ENCODE measurements around the gene SLC2A4.

Gene SLC2A4

DNA sequence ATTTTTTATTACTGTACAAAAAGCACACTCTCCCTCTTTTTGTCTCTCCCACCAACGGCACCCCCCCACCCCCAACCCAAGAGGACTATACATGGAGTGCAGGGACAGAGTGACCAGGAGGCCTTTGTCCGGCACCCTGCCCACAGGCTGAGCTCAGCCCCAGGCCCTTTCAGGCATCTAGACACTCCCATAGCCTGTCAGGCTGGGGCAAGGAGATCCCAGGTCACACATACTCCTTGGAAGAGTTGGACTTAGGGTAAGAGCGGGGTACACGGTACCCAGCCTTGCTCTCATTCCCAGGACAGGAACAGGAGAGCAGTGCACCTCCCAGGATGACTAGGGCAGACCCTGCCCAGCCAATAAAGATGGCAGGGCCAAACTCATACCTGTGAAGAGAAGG, 21.4 kb upstream of the SLC2A4 start:
- peaks cover 4% of the 10 kb centered on the region; the same call in 1 of the 2 replicates for H3K4me1 ChIP-seq (ENCODE audit: control insufficient read depth, insufficient read depth, low read length)
- peaks cover 48% of the 10 kb centered on the region for H3K36me3 ChIP-seq (ENCODE audit: control insufficient read depth, insufficient read depth, low read length)
- peak overlapping the region; percentile 99; the same call in 1 of the 2 replicates for H3K27ac ChIP-seq (ENCODE audit: low read depth, low read length)
- H3K9ac ChIP-seq (ENCODE audit: low read length): peak overlapping the region; percentile 91
- no peaks in the 10 kb centered on the region for H3K9me3 ChIP-seq (ENCODE audit: control insufficient read depth, insufficient read depth, low read depth, low read length)
- H3K27me3 ChIP-seq (ENCODE audit: control insufficient read depth, insufficient read depth, low read length): peaks cover 29% of the 10 kb centered on the region; the same call in 1 of the 2 replicates
- peak overlapping the region; percentile 92 for H3K4me3 ChIP-seq (ENCODE audit: low read depth, low read length)

GRCh38 chr17:7260651-7261378, 20.7 kb upstream of the SLC2A4 start:
- Histone ChIP-seq H3K36me3 (ENCODE audit: control insufficient read depth, insufficient read depth, low read length) (peaks cover 43% of the 10 kb centered on the region), H3K9me3 (ENCODE audit: control insufficient read depth, insufficient read depth, low read depth, low read length) (no peaks in the 10 kb centered on the region), H3K27ac (ENCODE audit: low read depth, low read length) (peak overlapping the region; percentile 99), H3K4me1 (ENCODE audit: control insufficient read depth, insufficient read depth, low read length) (peaks cover 4% of the 10 kb centered on the region; the same call in 1 of the 2 replicates), H3K27me3 (ENCODE audit: control insufficient read depth, insufficient read depth, low read length) (peaks cover 29% of the 10 kb centered on the region; the same call in 1 of the 2 replicates), H3K4me3 (ENCODE audit: low read depth, low read length) (peak overlapping the region; percentile 92), H3K9ac (ENCODE audit: low read length) (peak overlapping the region; percentile 91)

- Histone ChIP-seq H3K36me3 (ENCODE audit: control insufficient read depth, insufficient read depth, low read length) (peaks cover 36% of the 10 kb centered on the region), H3K9me3 (ENCODE audit: control insufficient read depth, insufficient read depth, low read depth, low read length) (no peaks in the 10 kb centered on the region), H3K27me3 (ENCODE audit: control insufficient read depth, insufficient read depth, low read length) (peaks cover 29% of the 10 kb centered on the region; the same call in 1 of the 2 replicates), H3K4me3 (ENCODE audit: low read depth, low read length) (peak overlapping the region; percentile 92), H3K9ac (ENCODE audit: low read length) (peak overlapping the region; percentile 91), H3K27ac (ENCODE audit: low read depth, low read length) (peak overlapping the region; percentile 99), H3K4me1 (ENCODE audit: control insufficient read depth, insufficient read depth, low read length) (peaks cover 7% of the 10 kb centered on the region)
Observed at GRCh38 chr17:7261379-7262191, 19.9 kb upstream of the SLC2A4 start.

GRCh38 chr17:7262192-7262934, 19.2 kb upstream of the SLC2A4 start, which contains the start of gene CLDN7:
Gene CLDN7, minus strand, starts transcription at chr17:7262478. Its CDS starts 435 bp downstream, at chr17:7262043.
- Histone ChIP-seq H3K4me3 (ENCODE audit: low read depth, low read length) (peak within 1 kb of the TSS; percentile 92), H3K27ac (ENCODE audit: low read depth, low read length) (peak within 1 kb of the TSS; percentile 99), H3K4me1 (ENCODE audit: control insufficient read depth, insufficient read depth, low read length) (peaks cover 7% of the 10 kb centered on the region), H3K9me3 (ENCODE audit: control insufficient read depth, insufficient read depth, low read depth, low read length) (no peaks in the 10 kb centered on the region), H3K27me3 (ENCODE audit: control insufficient read depth, insufficient read depth, low read length) (peaks cover 29% of the 10 kb centered on the region; the same call in 1 of the 2 replicates), H3K36me3 (ENCODE audit: control insufficient read depth, insufficient read depth, low read length) (peaks cover 28% of the 10 kb centered on the region), H3K9ac (ENCODE audit: low read length) (peak within 1 kb of the TSS; percentile 91)

DNA sequence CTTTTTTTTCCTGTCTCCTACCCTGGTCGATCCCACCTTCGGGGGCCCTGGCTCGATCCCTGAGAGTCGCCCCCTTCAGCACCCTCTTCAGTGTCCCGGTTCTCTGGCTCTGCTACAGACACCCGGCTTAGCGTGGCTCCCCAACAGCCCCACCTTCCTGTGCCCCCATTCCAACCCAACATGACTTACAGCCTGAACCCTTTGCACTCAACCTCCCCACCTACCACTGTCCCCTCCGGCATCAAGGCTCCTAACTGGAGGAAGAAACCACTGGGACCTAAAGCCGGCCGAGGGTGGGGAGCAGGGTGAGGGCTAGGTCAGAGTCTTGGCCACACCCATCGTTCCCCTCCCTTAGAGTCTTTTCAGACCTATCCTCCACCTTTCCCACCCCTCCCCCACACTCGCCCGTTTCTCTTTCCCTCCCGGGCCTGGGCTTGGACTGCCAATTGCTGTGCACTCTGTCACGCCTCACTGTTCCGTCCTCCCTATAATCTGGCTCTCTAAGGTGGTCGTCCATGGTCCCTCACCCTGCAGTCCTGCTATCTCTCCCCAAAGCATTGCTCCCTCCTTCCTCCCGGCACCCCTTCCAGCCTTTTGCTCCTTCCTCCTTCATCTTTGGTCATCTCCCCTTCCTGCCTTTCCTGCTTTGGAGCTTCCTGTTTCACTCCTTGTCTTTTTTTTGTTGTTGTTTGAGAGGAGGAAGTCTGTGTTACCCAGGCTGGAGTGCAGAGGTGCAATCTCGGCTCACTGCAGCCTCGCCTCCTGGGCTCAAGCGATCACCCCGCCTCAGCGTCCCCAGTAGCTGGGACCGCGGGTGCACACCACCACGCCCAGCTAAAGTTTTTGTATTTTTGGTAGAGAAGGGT, 18.4 kb upstream of the SLC2A4 start:
- Histone ChIP-seq H3K4me1 (ENCODE audit: control insufficient read depth, insufficient read depth, low read length) (peaks cover 7% of the 10 kb centered on the region), H3K4me3 (ENCODE audit: low read depth, low read length) (peak overlapping the region; percentile 92), H3K9me3 (ENCODE audit: control insufficient read depth, insufficient read depth, low read depth, low read length) (no peaks in the 10 kb centered on the region), H3K27me3 (ENCODE audit: control insufficient read depth, insufficient read depth, low read length) (peaks cover 29% of the 10 kb centered on the region; the same call in 1 of the 2 replicates), H3K9ac (ENCODE audit: low read length) (peak overlapping the region; percentile 53), H3K36me3 (ENCODE audit: control insufficient read depth, insufficient read depth, low read length) (peaks cover 23% of the 10 kb centered on the region), H3K27ac (ENCODE audit: low read depth, low read length) (peak overlapping the region; percentile 45; the same call in 1 of the 2 replicates)

- H3K9me3 ChIP-seq (ENCODE audit: control insufficient read depth, insufficient read depth, low read depth, low read length): no peaks in the 10 kb centered on the region
- H3K4me1 ChIP-seq (ENCODE audit: control insufficient read depth, insufficient read depth, low read length): peaks cover 7% of the 10 kb centered on the region
- peak overlapping the region; percentile 92 for H3K4me3 ChIP-seq (ENCODE audit: low read depth, low read length)
- H3K27ac ChIP-seq (ENCODE audit: low read depth, low read length): peak overlapping the region; percentile 0; the same call in 1 of the 2 replicates
- peaks cover 17% of the 10 kb centered on the region for H3K36me3 ChIP-seq (ENCODE audit: control insufficient read depth, insufficient read depth, low read length)
- peak overlapping the region; percentile 53 for H3K9ac ChIP-seq (ENCODE audit: low read length)
- peaks cover 29% of the 10 kb centered on the region; the same call in 1 of the 2 replicates for H3K27me3 ChIP-seq (ENCODE audit: control insufficient read depth, insufficient read depth, low read length)
Observed at GRCh38 chr17:7263801-7264078, 17.8 kb upstream of the SLC2A4 start.

- Histone ChIP-seq H3K9ac (ENCODE audit: low read length) (no peak overlapping the region), H3K27ac (ENCODE audit: low read depth, low read length) (no peak overlapping the region), H3K9me3 (ENCODE audit: control insufficient read depth, insufficient read depth, low read depth, low read length) (no peaks in the 10 kb centered on the region), H3K4me1 (ENCODE audit: control insufficient read depth, insufficient read depth, low read length) (peaks cover 7% of the 10 kb centered on the region; the same call in 1 of the 2 replicates), H3K36me3 (ENCODE audit: control insufficient read depth, insufficient read depth, low read length) (no peaks in the 10 kb centered on the region), H3K27me3 (ENCODE audit: control insufficient read depth, insufficient read depth, low read length) (peaks cover 18% of the 10 kb centered on the region; the same call in 1 of the 2 replicates), H3K4me3 (ENCODE audit: low read depth, low read length) (no peak overlapping the region)
Observed at GRCh38 chr17:7266784-7267183, 14.7 kb upstream of the SLC2A4 start.

DNA sequence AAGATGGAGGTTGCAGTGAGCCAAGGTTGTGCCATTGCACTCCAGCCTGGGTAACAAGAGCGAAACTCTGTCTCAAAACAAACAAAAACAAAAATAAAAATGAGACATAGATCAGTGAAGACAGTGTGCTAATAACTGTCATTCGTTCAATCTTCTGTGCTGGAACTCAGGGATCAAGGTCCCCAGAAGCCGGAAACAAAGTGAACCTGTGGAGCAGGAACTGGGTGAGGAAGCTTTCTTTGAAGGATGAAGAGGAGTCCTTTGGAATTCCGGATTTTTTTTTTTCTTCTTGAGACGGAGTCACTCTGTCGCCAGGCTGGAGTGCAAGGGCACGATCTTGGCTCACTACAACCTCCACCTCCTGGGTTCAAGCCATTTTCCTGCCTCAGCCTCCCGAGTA, 2.1 kb upstream of the SLC2A4 start:
- no peak overlapping the region for H3K9ac ChIP-seq (ENCODE audit: low read length)
- peaks cover 11% of the 10 kb centered on the region for H3K4me1 ChIP-seq (ENCODE audit: control insufficient read depth, insufficient read depth, low read length)
- no peaks in the 10 kb centered on the region for H3K9me3 ChIP-seq (ENCODE audit: control insufficient read depth, insufficient read depth, low read depth, low read length)
- H3K36me3 ChIP-seq (ENCODE audit: control insufficient read depth, insufficient read depth, low read length): peaks cover 6% of the 10 kb centered on the region; the same call in 1 of the 2 replicates
- peaks cover 9% of the 10 kb centered on the region for H3K27me3 ChIP-seq (ENCODE audit: control insufficient read depth, insufficient read depth, low read length)
- no peak overlapping the region for H3K27ac ChIP-seq (ENCODE audit: low read depth, low read length)
- H3K4me3 ChIP-seq (ENCODE audit: low read depth, low read length): no peak overlapping the region

DNA sequence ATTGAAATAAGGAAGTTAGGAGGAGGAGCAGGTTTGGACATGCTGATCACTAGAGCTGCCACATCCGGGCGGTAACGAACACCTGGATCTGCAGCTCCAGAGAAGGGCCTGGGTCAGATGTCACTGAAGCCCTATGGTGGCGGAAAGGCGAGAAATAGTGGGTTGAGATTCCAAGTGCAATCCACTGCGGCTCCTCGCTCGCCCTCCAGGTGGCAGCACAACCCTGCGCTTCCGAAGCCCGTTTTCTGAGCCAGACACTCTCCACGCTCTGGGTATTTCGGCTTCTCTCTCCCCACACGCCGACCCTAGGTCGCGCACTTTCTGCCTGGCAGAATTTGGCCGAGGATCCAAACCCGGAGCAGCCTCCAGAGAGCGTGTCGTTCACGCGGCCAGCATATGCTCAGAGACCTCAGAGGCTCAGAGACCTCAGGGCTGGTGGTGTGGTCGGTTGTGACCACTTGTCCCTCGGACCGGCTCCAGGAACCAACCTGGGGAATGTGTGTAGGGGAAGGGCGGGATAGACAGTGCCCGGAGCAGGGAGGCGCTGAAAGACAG, 922 bp upstream of the SLC2A4 start:
- H3K4me1 ChIP-seq (ENCODE audit: control insufficient read depth, insufficient read depth, low read length): peaks cover 11% of the 10 kb centered on the region
- H3K36me3 ChIP-seq (ENCODE audit: control insufficient read depth, insufficient read depth, low read length): peaks cover 16% of the 10 kb centered on the region
- H3K4me3 ChIP-seq (ENCODE audit: low read depth, low read length): peak overlapping the region; percentile 77
- peaks cover 9% of the 10 kb centered on the region for H3K27me3 ChIP-seq (ENCODE audit: control insufficient read depth, insufficient read depth, low read length)
- no peaks in the 10 kb centered on the region for H3K9me3 ChIP-seq (ENCODE audit: control insufficient read depth, insufficient read depth, low read depth, low read length)
- peak overlapping the region; percentile 56 for H3K9ac ChIP-seq (ENCODE audit: low read length)
- no peak overlapping the region for H3K27ac ChIP-seq (ENCODE audit: low read depth, low read length)

Measured in HUES6 (cell line).